Urinary bladder (tissue), 4 donors: ENCODE results near the gene TUNAR. TPM values are rescaled to one million over a fixed set of nuclear protein-coding genes. Genes with fewer than 3 reads are reported as not detected.

Experiments
- DNase-seq: peaks from one replicate; pipeline ENCODE4 v3.0.0-alpha.2; 2015; ENCODE audit errors: extremely low spot score
- H3K27ac ChIP-seq: one replicate; pipeline ENCODE4 v1.5.1; 2013; ENCODE audit warnings: low read depth, mild to moderate bottlenecking, moderate library complexity
- H3K36me3 ChIP-seq: one replicate; pipeline ENCODE4 v1.6.1; 2013; ENCODE audit warnings: mild to moderate bottlenecking, moderate library complexity; ENCODE audit not compliant: insufficient read depth
- H3K4me1 ChIP-seq: one replicate; pipeline ENCODE4 v1.6.1; 2013; ENCODE audit warnings: mild to moderate bottlenecking, moderate library complexity; ENCODE audit not compliant: insufficient read depth
- H3K4me3 ChIP-seq: one replicate; pipeline ENCODE4 v1.5.1; 2013; ENCODE audit warnings: low read depth, low read length
- WGBS: extraction: QIAGEN DNeasy Blood & Tissue Kit; methylation state at CpG from one replicate; pipeline ENCODE4 v1.1.7; 2013; 5-methylcytosine and 5-hydroxymethylcytosine counted together
- polyA plus RNA-seq: library from polyadenylated mRNA; stranded (reverse); fragments of 200-250 nt; gene quantifications from one replicate; pipeline ENCODE4 v1.2.3, GENCODE V29; 2013
- total RNA-seq: library from RNA; depleted of rRNA; stranded (reverse); fragments of >200 nt; gene quantifications from one replicate; pipeline ENCODE4 v1.2.3, GENCODE V29; 2014
- donor health status: healthy with polysubstance abuse.
- donor health status: healthy.

The TUNAR gene
- total and polyA plus RNA-seq, 2 donors, result not detected

GRCh38 chr14:95885866-95886265, 9.2 kb downstream of the TUNAR start:
- no peaks in the 10 kb centered on the region for H3K36me3 ChIP-seq
- 56% methylated on average over 7 of the region's 7 CpGs for WGBS
- no peaks in the 10 kb centered on the region for H3K4me1 ChIP-seq
- H3K4me3 ChIP-seq, result no peak overlapping the region
- no peak for DNase-seq
- H3K27ac ChIP-seq, result no peak overlapping the region

- no peak overlapping the region for H3K4me3 ChIP-seq
- no peaks in the 10 kb centered on the region for H3K4me1 ChIP-seq
- H3K36me3 ChIP-seq, result no peaks in the 10 kb centered on the region
- DNase-seq, result no peak
- no peak overlapping the region for H3K27ac ChIP-seq
- 62% methylated on average over 7 of the region's 7 CpGs for WGBS
These were observed 9.9 kb downstream of the TUNAR start for GRCh38 chr14:95886366-95887056.

- Histone ChIP-seq H3K36me3 (no peaks in the 10 kb centered on the region), H3K4me1 (no peaks in the 10 kb centered on the region), H3K27ac (no peak overlapping the region), H3K4me3 (no peak overlapping the region)
- WGBS, result 54% methylated on average over 4 of the region's 4 CpGs
- no peak for DNase-seq
These were observed 10.7 kb downstream of the TUNAR start for GRCh38 chr14:95887351-95887750.

- 68% methylated on average over 11 of the region's 11 CpGs for WGBS
- no peak overlapping the region for H3K27ac ChIP-seq
- H3K4me3 ChIP-seq, result no peak overlapping the region
- no peak for DNase-seq
- H3K4me1 ChIP-seq, result no peaks in the 10 kb centered on the region
- no peaks in the 10 kb centered on the region for H3K36me3 ChIP-seq
These were observed 12.8 kb downstream of the TUNAR start for GRCh38 chr14:95889236-95889979.

GRCh38 chr14:95891742-95892141, 15.1 kb downstream of the TUNAR start:
- WGBS, result 73% methylated on average over 3 of the region's 3 CpGs
- H3K4me1 ChIP-seq, result no peaks in the 10 kb centered on the region

GRCh38 chr14:95892142-95892541, 15.5 kb downstream of the TUNAR start:
- DNase-seq, result no peak
- Histone ChIP-seq H3K4me3 (no peak overlapping the region), H3K36me3 (no peaks in the 10 kb centered on the region), H3K27ac (no peak overlapping the region), H3K4me1 (no peaks in the 10 kb centered on the region)
- 90% methylated on average over 11 of the region's 11 CpGs for WGBS

More at GRCh38 chr14:95891742-95892141, 15.1 kb downstream of the TUNAR start:
- no peak for DNase-seq
- Histone ChIP-seq H3K4me3 (no peak overlapping the region), H3K36me3 (no peaks in the 10 kb centered on the region), H3K27ac (no peak overlapping the region)

GRCh38 chr14:95895720-95896119, 19.1 kb downstream of the TUNAR start:
- Histone ChIP-seq H3K27ac (no peak overlapping the region), H3K4me1 (no peaks in the 10 kb centered on the region), H3K36me3 (no peaks in the 10 kb centered on the region), H3K4me3 (no peak overlapping the region)
- no peak for DNase-seq
- 48% methylated on average over 10 of the region's 10 CpGs for WGBS

- WGBS, result 50% methylated on average over 7 of the region's 7 CpGs
- Histone ChIP-seq H3K36me3 (no peaks in the 10 kb centered on the region), H3K4me3 (no peak overlapping the region), H3K27ac (no peak overlapping the region), H3K4me1 (no peaks in the 10 kb centered on the region)
- DNase-seq, result no peak
These were observed 20.0 kb downstream of the TUNAR start for GRCh38 chr14:95896498-95897135.

- Histone ChIP-seq H3K4me1 (no peaks in the 10 kb centered on the region), H3K4me3 (no peak overlapping the region), H3K27ac (no peak overlapping the region), H3K36me3 (no peaks in the 10 kb centered on the region)
- no peak for DNase-seq
- WGBS, result 79% methylated on average over 3 of the region's 3 CpGs
These were observed 20.6 kb downstream of the TUNAR start for GRCh38 chr14:95897280-95897679.

- Histone ChIP-seq H3K4me1 (no peaks in the 10 kb centered on the region), H3K36me3 (no peaks in the 10 kb centered on the region), H3K27ac (no peak overlapping the region), H3K4me3 (no peak overlapping the region)
- 50% methylated on average over 6 of the region's 6 CpGs for WGBS
- no peak for DNase-seq
These were observed 24.4 kb downstream of the TUNAR start for GRCh38 chr14:95901054-95901453.

- Histone ChIP-seq H3K27ac (no peak overlapping the region), H3K4me1 (no peaks in the 10 kb centered on the region), H3K36me3 (no peaks in the 10 kb centered on the region), H3K4me3 (no peak overlapping the region)
- whole genome bisulfite sequencing, result 76% methylated on average over 10 of the region's 10 CpGs
- DNase-seq, result no peak
These were observed 25.7 kb downstream of the TUNAR start for GRCh38 chr14:95902273-95902826.

- 83% methylated on average over 5 of the region's 5 CpGs for WGBS
- H3K36me3 ChIP-seq, result no peaks in the 10 kb centered on the region
- H3K4me3 ChIP-seq, result no peak overlapping the region
- no peak overlapping the region for H3K27ac ChIP-seq
- no peaks in the 10 kb centered on the region for H3K4me1 ChIP-seq
- DNase-seq, result no peak
These were observed 26.5 kb downstream of the TUNAR start for GRCh38 chr14:95903165-95903564.

GRCh38 chr14:95903616-95904107, 27.0 kb downstream of the TUNAR start:
- H3K4me1 ChIP-seq, result no peaks in the 10 kb centered on the region
- no peak overlapping the region for H3K4me3 ChIP-seq
- H3K36me3 ChIP-seq, result no peaks in the 10 kb centered on the region
- no peak for DNase-seq
- H3K27ac ChIP-seq, result no peak overlapping the region
- WGBS, result 79% methylated on average over 4 of the region's 4 CpGs
